Measurements from ENCODE around the gene RSU1. TPM values are rescaled to one million over a fixed set of nuclear protein-coding genes. Genes with fewer than 3 reads are reported as not detected.

Gene RSU1
- total and polyA plus RNA-seq, 2 donors: 79.9 to 116 TPM

DNA sequence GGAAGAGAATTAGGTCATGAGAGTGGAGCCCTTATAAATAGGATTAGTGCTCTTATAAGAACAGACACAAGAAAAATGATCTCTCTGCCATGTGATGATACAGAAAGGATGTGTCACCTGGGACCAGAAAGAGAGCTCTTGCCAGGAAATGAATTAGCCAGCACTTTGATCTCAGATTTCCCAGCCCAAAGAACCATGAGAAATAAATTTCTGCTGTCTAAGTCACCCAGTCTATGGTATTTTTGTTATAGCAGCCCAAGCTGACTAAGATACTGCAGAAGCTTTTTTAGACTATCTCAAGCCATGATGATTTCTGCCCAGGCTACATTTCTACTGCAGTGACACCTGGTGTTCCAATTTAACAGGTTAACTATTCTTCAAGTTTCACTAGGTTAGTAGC is 84.8 kb downstream of the RSU1 start:
- no peaks in the 10 kb centered on the region for H3K4me1 ChIP-seq (ENCODE audit: insufficient read depth)
- no peak for DNase-seq (ENCODE audit: extremely low spot score)

DNA sequence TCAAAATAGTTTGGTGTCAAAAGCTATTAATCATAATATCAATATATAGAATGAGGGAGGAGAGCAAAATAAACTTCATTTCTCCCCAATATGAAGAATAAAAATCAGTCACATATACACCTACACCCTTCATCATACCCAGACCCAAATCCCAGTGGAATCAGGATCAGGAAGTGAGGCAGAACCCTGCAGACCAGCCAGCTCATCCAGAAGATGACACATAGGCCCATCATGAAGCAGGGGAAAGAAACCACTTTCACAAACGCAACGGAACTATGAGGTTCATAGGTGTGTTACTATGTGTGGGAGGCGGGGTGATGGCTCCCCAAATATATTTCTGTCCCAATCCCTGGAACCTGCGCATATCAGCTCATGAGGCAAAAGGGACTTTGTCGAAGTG is 89.0 kb downstream of the RSU1 start:
- no peak for DNase-seq (ENCODE audit: extremely low spot score)
- 98% methylated on average over 5 of the region's 5 CpGs for WGBS
- H3K27ac ChIP-seq (ENCODE audit: low read depth): no peak overlapping the region

More for the DNA sequence above, 84.8 kb downstream of the RSU1 start:
- peaks cover 2% of the 10 kb centered on the region for H3K36me3 ChIP-seq (ENCODE audit: insufficient read depth)
- H3K4me3 ChIP-seq (ENCODE audit: low read depth, low read length): no peak overlapping the region
- H3K27ac ChIP-seq (ENCODE audit: low read depth): no peak overlapping the region

DNA sequence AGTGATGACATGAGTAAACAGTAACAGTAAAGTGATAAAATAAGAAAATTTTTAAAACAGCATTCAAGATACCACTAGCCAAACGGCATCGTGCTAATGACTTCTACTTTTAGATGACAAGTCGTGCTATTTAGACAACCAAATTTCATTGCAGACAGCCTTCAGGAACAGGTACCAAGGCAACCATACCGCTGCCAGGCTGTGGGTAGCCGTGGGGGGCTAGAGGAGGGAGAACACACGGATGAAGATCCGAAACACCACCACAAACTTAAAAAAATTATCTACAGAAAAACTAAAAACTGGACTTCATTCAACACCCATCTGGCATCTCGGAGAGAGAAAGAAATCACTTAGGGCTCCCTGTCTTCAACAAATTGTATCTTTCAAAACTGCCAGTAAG is 89.6 kb downstream of the RSU1 start:
- Histone ChIP-seq H3K4me1 (ENCODE audit: insufficient read depth) (no peaks in the 10 kb centered on the region), H3K4me3 (ENCODE audit: low read depth, low read length) (no peak overlapping the region), H3K27ac (ENCODE audit: low read depth) (no peak overlapping the region), H3K36me3 (ENCODE audit: insufficient read depth) (peaks cover 3% of the 10 kb centered on the region)
- WGBS: 95% methylated on average over 8 of the region's 8 CpGs
- no peak for DNase-seq (ENCODE audit: extremely low spot score)

More for the DNA sequence above, 89.0 kb downstream of the RSU1 start:
- Histone ChIP-seq H3K4me1 (ENCODE audit: insufficient read depth) (no peaks in the 10 kb centered on the region), H3K36me3 (ENCODE audit: insufficient read depth) (peaks cover 2% of the 10 kb centered on the region), H3K4me3 (ENCODE audit: low read depth, low read length) (no peak overlapping the region)

DNA sequence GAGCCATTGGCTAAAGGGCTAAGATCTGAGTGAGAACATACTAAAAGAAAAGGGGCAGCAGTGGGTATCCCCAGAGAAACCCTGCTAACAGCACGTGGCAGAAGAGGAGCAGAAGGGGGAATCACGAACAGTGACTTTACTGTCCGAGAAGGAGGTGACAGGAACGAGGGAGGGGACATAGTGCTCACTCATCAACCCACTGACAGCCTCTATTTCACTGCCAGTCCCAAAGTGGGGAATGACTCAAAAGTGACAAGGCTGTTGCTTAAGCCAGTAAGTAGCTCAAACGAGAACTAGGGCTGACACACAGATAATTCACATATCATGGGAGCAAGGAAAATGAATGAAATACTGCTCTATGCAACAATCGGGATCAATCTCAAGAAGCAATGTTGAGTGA is 92.7 kb downstream of the RSU1 start:
- Histone ChIP-seq H3K27ac (ENCODE audit: low read depth) (no peak overlapping the region), H3K4me3 (ENCODE audit: low read depth, low read length) (no peak overlapping the region), H3K36me3 (ENCODE audit: insufficient read depth) (peaks cover 2% of the 10 kb centered on the region), H3K4me1 (ENCODE audit: insufficient read depth) (no peaks in the 10 kb centered on the region)
- WGBS: 81% methylated on average over 6 of the region's 6 CpGs
- DNase-seq (ENCODE audit: extremely low spot score): no peak

DNA sequence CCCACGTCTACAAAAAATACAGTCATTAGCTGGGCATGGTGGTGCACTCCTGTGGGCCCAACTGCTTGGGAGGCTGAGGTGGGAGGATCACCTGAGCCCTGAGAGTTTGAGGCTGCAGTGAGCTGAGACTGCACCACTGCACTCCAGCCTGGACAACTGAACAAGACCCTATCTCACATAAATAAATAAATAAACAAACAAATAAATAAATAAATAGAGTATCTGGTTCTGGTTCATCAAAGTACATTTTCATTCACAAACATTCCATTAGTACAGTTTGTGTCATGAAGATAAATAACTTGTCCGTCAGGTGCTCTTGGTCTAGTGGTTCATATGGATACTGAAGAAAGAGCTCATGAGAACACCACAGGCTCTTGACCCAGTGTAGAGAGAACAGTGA is 96.4 kb downstream of the RSU1 start:
- DNase-seq (ENCODE audit: extremely low spot score): no peak
- Histone ChIP-seq H3K4me1 (ENCODE audit: insufficient read depth) (no peaks in the 10 kb centered on the region), H3K4me3 (ENCODE audit: low read depth, low read length) (no peak overlapping the region), H3K36me3 (ENCODE audit: insufficient read depth) (peaks cover 2% of the 10 kb centered on the region), H3K27ac (ENCODE audit: low read depth) (no peak overlapping the region)
- WGBS: 98% methylated on average over 2 of the region's 2 CpGs

DNA sequence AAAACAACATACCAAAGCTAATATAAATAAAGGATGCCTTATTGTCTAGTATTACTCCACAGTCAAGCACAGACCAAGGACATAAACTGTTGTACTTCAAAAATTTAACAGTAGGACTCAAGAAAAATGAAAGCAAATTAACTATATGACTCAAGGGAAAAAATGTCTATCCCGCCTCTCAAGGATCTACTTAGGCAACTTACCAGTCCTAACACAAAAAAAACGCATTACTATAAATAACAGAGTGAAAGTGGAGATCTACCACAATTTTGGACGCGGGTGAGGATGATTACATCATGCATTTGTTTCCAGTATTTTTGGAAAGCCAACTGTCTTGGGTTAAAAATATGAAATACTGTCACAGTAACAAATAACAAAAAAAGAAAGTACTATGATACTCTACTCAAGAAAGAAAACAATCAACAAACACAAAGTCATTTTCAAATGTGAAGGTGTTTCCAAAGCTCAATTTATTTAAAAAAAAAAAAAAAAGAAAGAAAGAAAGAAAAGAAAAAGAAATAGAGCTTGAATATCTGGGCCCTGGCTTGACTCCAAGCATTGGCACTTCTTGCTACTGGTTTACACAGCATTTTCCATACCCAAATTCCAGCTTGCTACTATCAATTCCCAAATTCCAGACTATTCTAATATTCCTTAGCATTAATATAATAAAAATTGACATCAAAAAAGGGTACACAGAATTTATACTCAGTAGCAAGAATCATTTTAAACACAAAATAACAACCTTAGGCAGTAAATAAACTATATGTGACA is 99.4 kb downstream of the RSU1 start:
- no peak for DNase-seq (ENCODE audit: extremely low spot score)
- no peak overlapping the region for H3K27ac ChIP-seq (ENCODE audit: low read depth)
- 62% methylated on average over 4 of the region's 4 CpGs for WGBS
- H3K4me1 ChIP-seq (ENCODE audit: insufficient read depth): no peaks in the 10 kb centered on the region
- H3K4me3 ChIP-seq (ENCODE audit: low read depth, low read length): no peak overlapping the region
- no peaks in the 10 kb centered on the region for H3K36me3 ChIP-seq (ENCODE audit: insufficient read depth)

DNA sequence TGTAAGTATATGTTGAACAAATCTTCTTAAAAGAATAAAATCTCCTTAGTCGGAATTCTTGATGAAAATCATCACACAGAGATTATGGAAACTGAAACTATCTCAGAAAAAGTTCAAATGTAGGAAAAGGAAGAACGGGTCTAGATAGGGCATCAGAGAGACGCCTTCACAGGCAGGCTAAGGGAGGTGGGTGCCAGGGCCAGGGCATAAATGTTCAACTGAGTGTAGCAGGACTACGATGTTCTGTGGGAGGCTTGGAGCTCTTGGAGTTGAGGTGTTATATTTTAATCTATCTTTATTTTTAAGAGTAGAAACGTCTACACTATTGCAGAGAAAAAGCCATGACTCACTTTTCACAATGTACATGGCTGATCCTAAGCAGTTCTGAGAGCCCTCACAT is 101.2 kb downstream of the RSU1 start:
- WGBS: 91% methylated on average over 5 of the region's 5 CpGs
- Histone ChIP-seq H3K36me3 (ENCODE audit: insufficient read depth) (no peaks in the 10 kb centered on the region), H3K4me3 (ENCODE audit: low read depth, low read length) (no peak overlapping the region), H3K27ac (ENCODE audit: low read depth) (no peak overlapping the region), H3K4me1 (ENCODE audit: insufficient read depth) (no peaks in the 10 kb centered on the region)
- no peak for DNase-seq (ENCODE audit: extremely low spot score)

DNA sequence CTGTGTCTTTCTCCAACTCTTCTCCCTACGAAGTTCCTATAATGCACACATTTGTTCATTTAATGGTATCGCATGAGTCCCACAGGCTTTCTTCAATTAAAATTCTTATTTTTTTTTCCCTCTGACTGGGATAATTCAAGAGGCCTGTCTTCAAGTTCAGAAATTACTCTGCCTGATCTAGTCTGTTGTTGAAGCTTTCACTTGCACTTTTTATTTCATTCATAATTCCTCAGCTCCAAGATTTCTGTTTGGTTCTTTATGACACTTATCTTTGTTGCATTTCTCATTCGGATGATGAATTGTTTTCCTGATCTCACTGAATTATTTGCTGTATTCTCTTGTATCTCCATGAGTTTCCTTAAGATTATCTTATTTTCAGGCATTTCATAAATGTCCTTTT is 103.9 kb downstream of the RSU1 start:
- no peak for DNase-seq (ENCODE audit: extremely low spot score)
- WGBS: 97% methylated on average over 3 of the region's 3 CpGs
- H3K4me1 ChIP-seq (ENCODE audit: insufficient read depth): no peaks in the 10 kb centered on the region
- H3K27ac ChIP-seq (ENCODE audit: low read depth): no peak overlapping the region
- no peaks in the 10 kb centered on the region for H3K36me3 ChIP-seq (ENCODE audit: insufficient read depth)
- H3K4me3 ChIP-seq (ENCODE audit: low read depth, low read length): no peak overlapping the region

DNA sequence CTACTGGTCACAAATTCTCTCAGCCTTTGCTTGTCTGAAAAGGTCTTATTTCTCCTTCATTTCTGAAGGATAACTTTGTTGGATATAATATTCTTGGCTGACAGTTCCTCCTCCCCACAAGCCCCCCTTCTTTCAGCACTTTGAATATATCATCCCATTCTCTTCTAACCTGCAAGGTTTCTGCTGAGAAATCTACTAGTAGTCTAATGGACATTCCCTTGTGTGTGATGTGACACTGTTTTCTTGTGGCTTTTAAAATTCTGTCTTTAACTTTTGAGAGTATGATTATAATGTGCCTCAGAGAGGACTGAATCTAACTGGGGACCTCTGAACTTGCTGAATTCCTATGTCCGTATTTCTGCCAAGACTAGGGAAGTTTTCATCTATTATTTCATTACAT is 104.3 kb downstream of the RSU1 start:
- no peak overlapping the region for H3K4me3 ChIP-seq (ENCODE audit: low read depth, low read length)
- no peak overlapping the region for H3K27ac ChIP-seq (ENCODE audit: low read depth)
- WGBS: 100% methylated on average over 1 of the region's 1 CpG
- no peaks in the 10 kb centered on the region for H3K36me3 ChIP-seq (ENCODE audit: insufficient read depth)
- H3K4me1 ChIP-seq (ENCODE audit: insufficient read depth): no peaks in the 10 kb centered on the region
- no peak for DNase-seq (ENCODE audit: extremely low spot score)

DNA sequence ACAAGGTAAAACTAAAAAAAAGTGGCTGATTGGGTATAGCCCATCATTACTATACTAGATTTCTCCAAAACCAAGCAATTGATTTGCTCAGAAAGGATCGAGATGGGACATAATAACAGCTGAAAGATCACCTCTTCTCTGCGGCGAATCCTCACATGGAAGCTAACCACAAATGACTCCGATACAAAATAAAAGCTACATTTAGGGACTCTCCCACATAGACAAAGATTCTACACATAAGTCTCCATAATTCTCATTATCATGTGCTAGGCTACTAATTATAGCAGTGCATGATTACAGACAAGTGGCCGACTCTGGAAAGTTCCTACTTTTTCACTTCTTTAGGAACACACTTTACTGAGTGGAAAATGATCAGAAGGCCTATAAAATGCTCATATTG is 116.9 kb downstream of the RSU1 start:
- 93% methylated on average over 5 of the region's 5 CpGs for WGBS

DNA sequence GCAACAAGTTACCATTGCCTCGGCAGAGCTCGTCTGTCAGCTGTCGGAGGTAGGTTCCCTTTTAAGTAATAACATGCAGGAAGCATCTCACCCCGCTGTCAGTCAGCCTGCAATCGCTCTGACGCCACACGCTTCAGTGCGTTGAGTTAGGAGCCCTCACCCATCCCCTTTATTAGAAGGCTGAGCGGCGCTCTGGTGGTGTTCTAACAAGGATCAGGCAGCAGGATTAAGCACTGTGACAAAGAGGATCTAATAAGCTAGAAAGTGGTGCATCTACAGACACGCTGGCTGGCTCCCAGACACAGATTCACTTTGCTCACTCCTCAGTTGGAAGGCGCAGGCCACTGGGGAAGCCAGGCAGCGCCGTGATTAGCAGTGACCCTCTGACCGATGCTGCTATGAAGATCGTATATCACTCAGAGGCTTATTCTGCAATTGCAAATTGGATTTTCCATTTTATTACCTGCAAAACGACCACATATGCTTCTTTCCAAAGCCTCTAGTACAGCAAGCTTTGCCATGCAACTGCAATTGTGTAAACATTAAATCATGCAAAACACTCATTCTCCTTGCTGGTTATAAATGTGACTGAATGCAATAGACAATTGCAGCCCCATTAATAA is 117.7 kb downstream of the RSU1 start:
- Histone ChIP-seq H3K4me1 (ENCODE audit: insufficient read depth) (no peaks in the 10 kb centered on the region), H3K4me3 (ENCODE audit: low read depth, low read length) (no peak overlapping the region), H3K36me3 (ENCODE audit: insufficient read depth) (no peaks in the 10 kb centered on the region), H3K27ac (ENCODE audit: low read depth) (no peak overlapping the region)
- DNase-seq (ENCODE audit: extremely low spot score): no peak
- 73% methylated on average over 17 of the region's 17 CpGs for WGBS

More for the DNA sequence above, 116.9 kb downstream of the RSU1 start:
- H3K4me1 ChIP-seq (ENCODE audit: insufficient read depth): no peaks in the 10 kb centered on the region
- no peaks in the 10 kb centered on the region for H3K36me3 ChIP-seq (ENCODE audit: insufficient read depth)
- no peak for DNase-seq (ENCODE audit: extremely low spot score)
- no peak overlapping the region for H3K4me3 ChIP-seq (ENCODE audit: low read depth, low read length)
- H3K27ac ChIP-seq (ENCODE audit: low read depth): no peak overlapping the region

DNA sequence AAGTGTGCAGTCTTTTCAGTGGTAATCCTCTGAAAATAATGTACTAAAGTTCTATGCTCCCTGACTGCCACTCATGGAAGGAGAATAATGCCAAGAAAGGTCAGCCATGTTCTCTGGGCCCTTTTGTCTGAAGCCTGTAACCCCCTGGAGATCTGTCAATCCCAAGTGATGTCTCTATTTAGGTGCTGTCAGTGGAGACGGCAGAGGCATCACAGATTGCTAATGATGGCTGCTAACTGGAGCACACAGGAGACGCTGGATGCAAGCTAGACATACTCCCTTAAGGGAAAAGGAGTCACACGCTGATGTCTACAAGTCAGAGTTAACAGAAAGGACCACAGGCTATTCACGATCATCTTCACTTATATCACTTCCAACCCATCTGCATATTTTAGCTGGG is 118.8 kb downstream of the RSU1 start:
- Histone ChIP-seq H3K27ac (ENCODE audit: low read depth) (no peak overlapping the region), H3K36me3 (ENCODE audit: insufficient read depth) (no peaks in the 10 kb centered on the region), H3K4me3 (ENCODE audit: low read depth, low read length) (no peak overlapping the region), H3K4me1 (ENCODE audit: insufficient read depth) (no peaks in the 10 kb centered on the region)
- DNase-seq (ENCODE audit: extremely low spot score): no peak
- 87% methylated on average over 4 of the region's 4 CpGs for WGBS

DNA sequence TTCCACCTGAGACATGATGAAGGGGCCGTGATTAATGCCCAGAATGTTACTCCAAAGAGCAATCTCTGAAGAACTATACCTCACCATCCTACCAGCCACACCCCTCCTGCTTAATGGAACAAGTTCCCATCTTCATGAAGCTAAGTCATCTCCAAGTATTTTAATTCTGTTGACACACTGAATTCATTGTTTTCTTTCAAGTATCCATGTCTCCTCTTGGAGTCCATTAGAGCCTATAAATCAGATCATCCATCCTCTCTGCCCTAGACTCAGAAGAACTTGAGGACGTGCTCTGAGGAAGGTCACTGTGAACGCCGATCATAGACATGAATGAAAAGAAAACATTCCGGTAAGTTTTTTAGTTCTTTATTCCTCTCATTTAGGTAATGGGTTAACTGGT is 126.8 kb downstream of the RSU1 start:
- H3K27ac ChIP-seq (ENCODE audit: low read depth): no peak overlapping the region
- no peaks in the 10 kb centered on the region for H3K4me1 ChIP-seq (ENCODE audit: insufficient read depth)
- DNase-seq (ENCODE audit: extremely low spot score): no peak
- no peak overlapping the region for H3K4me3 ChIP-seq (ENCODE audit: low read depth, low read length)
- WGBS: 87% methylated on average over 5 of the region's 5 CpGs
- H3K36me3 ChIP-seq (ENCODE audit: insufficient read depth): no peaks in the 10 kb centered on the region

DNA sequence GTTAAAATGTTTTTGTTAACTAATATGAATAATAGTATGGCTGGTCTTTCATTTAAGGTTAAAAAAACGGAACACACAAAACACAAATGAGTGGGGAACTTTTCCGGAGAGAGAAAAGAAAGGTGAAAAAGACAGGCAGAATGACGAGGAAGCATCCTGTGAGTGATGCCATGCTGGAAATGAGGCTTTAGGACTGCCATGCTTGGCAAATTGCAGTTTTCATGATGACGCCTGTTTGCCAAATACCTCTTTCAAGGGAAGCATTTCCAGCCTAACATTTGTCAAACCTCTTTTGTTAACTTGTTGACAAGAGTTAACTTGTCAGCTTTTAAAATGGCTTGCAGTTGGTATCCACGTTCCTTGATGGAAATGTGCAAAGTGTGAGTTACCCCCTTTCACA is 127.5 kb downstream of the RSU1 start:
- DNase-seq (ENCODE audit: extremely low spot score): no peak
- 74% methylated on average over 5 of the region's 5 CpGs for WGBS
- Histone ChIP-seq H3K4me3 (ENCODE audit: low read depth, low read length) (no peak overlapping the region), H3K27ac (ENCODE audit: low read depth) (no peak overlapping the region), H3K36me3 (ENCODE audit: insufficient read depth) (no peaks in the 10 kb centered on the region), H3K4me1 (ENCODE audit: insufficient read depth) (no peaks in the 10 kb centered on the region)
